ENCODE data around the gene TMEM108.

The TMEM108 gene

DNA sequence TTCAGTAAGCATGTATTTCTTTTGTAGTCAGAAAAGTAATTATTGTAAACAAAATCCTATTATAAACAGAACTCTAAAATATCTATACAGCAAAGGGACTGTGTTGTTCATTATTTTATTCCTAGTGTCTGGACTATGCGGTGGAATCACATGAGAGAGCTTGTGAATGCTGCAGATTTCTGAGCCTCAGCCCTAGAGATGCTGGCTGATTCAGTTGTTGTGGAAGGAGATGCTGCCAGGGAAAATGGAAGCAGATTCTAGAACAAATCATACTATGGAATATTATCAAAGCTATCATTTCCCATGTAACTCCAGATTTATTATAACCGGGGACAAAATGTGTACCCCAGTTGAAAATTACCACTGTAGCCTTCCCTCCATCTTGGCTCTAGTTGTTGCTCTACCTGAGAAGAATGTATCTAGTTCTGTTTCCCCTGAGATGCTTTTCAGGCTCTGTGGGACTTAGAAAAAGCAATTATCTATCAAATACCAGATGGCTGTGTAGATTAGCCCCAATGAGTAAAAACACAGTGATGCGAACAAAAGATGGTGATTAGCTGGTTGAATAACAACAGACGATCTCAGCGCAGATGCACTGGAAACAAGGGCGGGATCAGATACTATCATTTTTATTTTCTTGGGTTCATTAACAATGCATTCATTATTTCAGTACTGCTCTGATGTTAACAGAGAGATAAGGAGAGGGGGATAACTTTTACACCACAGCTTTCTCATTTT, 131.3 kb downstream of the TMEM108 start:
- no peak for TF ChIP-seq POLR2A (IDR thresholded peaks at IDR 0.05; ENCODE audit: low read depth, low read length)
- no peak for TF ChIP-seq POLR2AphosphoS5 (IDR thresholded peaks at IDR 0.05; ENCODE audit: low read depth, low read length)
- TF ChIP-seq TAF1 (IDR thresholded peaks at IDR 0.05; ENCODE audit: borderline replicate concordance, low read depth, low read length), result no peak
- DNase-seq (ENCODE audit: insufficient read length) (no peak), FAIRE-seq (no peak)

DNA sequence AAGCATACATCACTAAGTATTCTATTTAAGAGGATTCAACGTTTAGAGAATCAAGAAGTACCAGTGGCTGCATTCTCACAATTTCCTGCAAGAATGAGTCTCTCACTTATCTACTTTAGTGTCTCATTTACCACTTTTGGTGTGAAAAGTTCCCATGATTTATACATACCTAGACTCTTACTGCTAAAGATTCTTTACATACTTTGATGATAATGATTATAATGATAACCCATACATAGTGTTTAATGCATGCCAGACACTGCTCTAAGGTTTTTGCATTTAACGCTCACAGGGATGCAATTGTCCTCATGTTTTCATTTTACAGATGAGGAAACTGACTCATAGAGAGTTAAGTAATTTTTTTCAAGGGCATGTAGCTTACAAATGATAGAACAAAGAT, 133.6 kb downstream of the TMEM108 start:
- TF ChIP-seq TAF1 (IDR thresholded peaks at IDR 0.05; ENCODE audit: borderline replicate concordance, low read depth, low read length) (no peak), POLR2A (IDR thresholded peaks at IDR 0.05; ENCODE audit: low read depth, low read length) (no peak), POLR2AphosphoS5 (IDR thresholded peaks at IDR 0.05; ENCODE audit: low read depth, low read length) (no peak)
- FAIRE-seq (no peak), DNase-seq (ENCODE audit: insufficient read length) (no peak)

DNA sequence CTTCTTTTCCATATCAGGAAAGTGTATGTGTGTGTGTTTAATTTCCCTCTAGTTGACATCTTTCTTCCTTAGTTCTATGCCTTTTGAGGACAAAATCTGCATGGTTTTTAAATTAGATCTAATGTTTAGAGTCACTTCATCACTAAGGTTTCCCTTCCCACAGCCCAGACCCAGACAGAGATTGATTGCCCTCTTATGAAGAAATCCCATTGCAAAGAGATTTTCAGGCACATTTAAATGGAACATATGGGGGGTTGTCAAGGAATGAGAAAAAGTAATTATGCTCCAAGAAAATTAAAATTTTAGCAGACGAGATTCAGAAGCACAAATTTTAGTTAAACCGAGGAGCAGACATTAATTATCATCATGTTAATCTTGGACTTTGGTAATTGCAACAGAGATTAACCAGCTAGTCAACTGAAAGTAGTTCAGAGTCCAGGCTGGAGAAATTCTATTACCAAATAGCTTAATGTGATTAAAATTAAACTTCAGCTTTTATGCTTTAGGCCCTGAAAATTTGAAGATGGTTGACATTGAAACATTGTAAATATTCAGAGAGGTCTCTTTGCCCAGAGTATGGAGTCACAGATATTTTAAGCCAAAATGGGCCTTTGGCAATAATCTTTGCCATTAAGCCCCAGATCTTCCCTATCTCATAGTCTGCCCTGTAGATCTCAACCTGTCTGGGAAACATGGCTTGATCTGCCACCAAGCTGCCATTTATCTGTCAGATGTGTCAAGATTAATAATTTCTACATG, 143.4 kb downstream of the TMEM108 start:
- FAIRE-seq (no peak), DNase-seq (ENCODE audit: insufficient read length) (no peak)
- no peak for TF ChIP-seq POLR2A (IDR thresholded peaks at IDR 0.05; ENCODE audit: low read depth, low read length)
- no peak for TF ChIP-seq TAF1 (IDR thresholded peaks at IDR 0.05; ENCODE audit: borderline replicate concordance, low read depth, low read length)
- TF ChIP-seq POLR2AphosphoS5 (IDR thresholded peaks at IDR 0.05; ENCODE audit: low read depth, low read length), result no peak

DNA sequence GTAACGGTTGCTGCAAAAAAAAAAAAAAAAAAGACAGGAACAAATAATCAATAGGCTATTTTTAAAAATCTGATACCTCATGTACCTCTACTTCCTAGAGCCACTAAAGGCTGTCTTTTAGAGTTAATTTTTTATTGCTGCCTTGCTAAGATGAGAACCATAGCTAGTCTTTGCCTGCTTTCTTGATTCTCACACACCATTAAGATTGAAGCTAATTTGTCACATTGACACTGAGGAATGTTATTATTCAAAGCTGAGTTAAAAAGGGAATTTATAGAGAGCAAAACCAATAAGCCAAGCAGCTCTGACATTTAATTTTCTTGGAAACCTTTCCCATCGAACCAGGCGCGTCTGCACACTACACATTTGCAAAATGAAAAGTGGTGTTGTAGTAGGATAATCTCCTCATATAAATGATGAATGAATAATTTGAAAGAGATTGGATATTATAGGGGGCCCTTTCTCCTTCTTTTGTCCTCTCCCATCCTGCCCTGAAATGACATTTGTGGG, 149.7 kb downstream of the TMEM108 start:
- DNase-seq (ENCODE audit: insufficient read length), result no peak
- TF ChIP-seq POLR2AphosphoS5 (IDR thresholded peaks at IDR 0.05; ENCODE audit: low read depth, low read length), result no peak
- no peak for TF ChIP-seq POLR2A (IDR thresholded peaks at IDR 0.05; ENCODE audit: low read depth, low read length)
- TF ChIP-seq TAF1 (IDR thresholded peaks at IDR 0.05; ENCODE audit: borderline replicate concordance, low read depth, low read length), result no peak
- FAIRE-seq, result no peak

DNA sequence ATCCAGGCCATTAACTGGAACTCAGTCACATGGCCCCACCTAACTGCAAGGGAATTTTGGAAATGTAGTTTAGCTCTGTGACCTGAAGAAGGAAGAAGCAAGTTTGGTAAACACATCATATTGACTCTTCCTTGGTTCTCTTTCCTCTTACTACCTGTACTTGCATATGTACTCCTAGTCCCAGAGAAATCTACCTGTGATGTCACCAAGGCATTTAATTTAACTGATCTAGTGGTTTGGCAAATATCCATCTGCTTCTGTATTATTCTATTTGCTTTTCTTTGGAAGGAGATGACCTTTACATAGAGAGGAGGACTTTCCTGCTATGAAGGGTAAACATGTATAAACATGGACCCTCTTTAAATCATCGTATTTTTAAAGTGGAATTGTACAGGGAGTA, 150.8 kb downstream of the TMEM108 start:
- FAIRE-seq, result no peak
- DNase-seq (ENCODE audit: insufficient read length), result no peak
- TF ChIP-seq TAF1 (IDR thresholded peaks at IDR 0.05; ENCODE audit: borderline replicate concordance, low read depth, low read length) (no peak), POLR2A (IDR thresholded peaks at IDR 0.05; ENCODE audit: low read depth, low read length) (no peak), POLR2AphosphoS5 (IDR thresholded peaks at IDR 0.05; ENCODE audit: low read depth, low read length) (no peak)

DNA sequence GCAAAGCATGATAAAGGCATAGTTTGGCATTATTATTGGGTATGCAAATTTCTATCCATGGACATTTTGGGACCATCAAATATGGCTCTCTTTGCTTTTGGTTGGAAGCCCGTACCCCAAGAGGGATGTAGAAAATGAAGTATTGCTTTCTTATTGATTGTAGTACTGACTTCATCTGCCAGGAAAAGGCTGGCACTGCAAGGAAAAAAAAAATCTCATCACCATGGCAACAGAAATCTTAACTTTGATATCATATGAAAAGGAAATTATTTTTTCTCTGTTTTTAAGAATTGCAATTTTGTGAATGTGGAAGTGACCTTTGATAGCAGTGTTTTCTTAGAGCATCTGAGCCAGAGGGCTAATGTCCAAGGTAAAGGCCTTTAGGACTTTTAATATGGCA, 151.7 kb downstream of the TMEM108 start:
- TF ChIP-seq TAF1 (IDR thresholded peaks at IDR 0.05; ENCODE audit: borderline replicate concordance, low read depth, low read length) (no peak), POLR2AphosphoS5 (IDR thresholded peaks at IDR 0.05; ENCODE audit: low read depth, low read length) (no peak), POLR2A (IDR thresholded peaks at IDR 0.05; ENCODE audit: low read depth, low read length) (no peak)
- DNase-seq (ENCODE audit: insufficient read length) (no peak), FAIRE-seq (no peak)

DNA sequence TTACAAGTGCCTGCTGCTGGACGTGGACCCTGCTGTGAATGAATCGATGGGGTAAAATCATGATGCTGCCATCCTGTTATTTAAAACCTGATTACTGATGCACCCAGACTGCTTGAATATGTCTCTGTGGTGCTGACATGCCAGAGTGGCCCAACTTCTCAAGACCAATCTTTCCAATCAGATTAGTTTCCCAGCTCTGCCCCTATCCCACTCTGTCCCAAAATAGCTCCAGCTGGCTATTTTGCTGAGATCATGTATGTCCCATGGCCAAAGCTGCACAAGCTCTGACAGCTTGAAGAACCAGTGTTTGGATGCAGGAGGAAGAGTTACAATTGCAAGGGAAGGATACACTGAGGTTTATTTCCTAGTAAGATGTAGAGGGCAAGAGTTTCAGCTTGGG, 153.6 kb downstream of the TMEM108 start:
- FAIRE-seq (no peak), DNase-seq (ENCODE audit: insufficient read length) (no peak)
- TF ChIP-seq POLR2AphosphoS5 (IDR thresholded peaks at IDR 0.05; ENCODE audit: low read depth, low read length) (no peak), TAF1 (IDR thresholded peaks at IDR 0.05; ENCODE audit: borderline replicate concordance, low read depth, low read length) (no peak), POLR2A (IDR thresholded peaks at IDR 0.05; ENCODE audit: low read depth, low read length) (no peak)

DNA sequence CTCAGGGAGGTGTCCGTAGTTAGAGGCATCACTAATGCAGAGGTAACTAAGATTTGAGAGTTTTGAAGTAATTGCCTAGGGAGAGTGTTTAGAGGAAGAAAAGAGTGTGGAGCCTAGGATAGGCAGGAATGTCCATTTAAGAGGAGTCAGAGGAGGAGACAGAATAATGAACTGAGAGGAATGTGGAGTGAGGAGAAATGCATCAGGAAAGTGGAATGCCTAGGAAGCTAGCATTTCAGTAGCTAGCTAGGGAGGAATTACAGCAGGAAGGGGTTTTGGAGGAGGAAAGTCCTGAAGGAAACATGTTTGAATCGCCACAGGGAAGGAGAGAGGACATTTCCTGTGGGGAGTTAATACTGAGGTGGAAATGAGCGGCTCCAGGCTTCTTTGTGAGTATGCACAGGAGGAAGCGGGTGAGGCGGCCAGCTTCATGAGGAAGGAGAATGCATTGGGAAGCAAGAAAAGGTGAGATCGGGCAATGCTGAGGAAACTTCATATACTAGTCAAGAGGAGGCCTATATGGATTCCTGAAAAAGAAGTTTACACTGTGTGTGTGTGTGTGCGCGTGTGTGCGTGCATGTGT, 154.3 kb downstream of the TMEM108 start:
- no peak for TF ChIP-seq TAF1 (IDR thresholded peaks at IDR 0.05; ENCODE audit: borderline replicate concordance, low read depth, low read length)
- no peak for TF ChIP-seq POLR2A (IDR thresholded peaks at IDR 0.05; ENCODE audit: low read depth, low read length)
- no peak for TF ChIP-seq POLR2AphosphoS5 (IDR thresholded peaks at IDR 0.05; ENCODE audit: low read depth, low read length)
- no peak for FAIRE-seq
- no peak for DNase-seq (ENCODE audit: insufficient read length)

DNA sequence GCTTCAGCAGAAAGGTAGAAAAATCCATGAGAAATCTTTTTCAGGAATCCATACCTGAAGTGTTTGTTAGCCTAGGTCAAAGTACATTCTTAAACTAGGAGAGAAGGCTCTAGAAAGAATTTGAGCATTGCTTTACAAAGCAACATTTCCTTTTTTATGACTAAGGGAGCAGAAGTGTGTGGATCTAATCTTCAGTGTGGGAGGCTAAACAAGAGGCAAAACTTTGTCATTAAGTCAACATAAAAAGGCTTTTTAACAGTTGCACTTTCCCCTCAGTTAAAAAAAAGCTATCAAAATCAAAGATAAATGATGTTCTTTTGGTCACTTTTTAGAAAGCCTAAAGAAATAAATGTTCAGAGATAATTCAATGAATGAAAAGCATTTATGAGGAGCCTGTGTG, 154.8 kb downstream of the TMEM108 start:
- no peak for DNase-seq (ENCODE audit: insufficient read length)
- FAIRE-seq, result no peak
- TF ChIP-seq POLR2A (IDR thresholded peaks at IDR 0.05; ENCODE audit: low read depth, low read length) (no peak), POLR2AphosphoS5 (IDR thresholded peaks at IDR 0.05; ENCODE audit: low read depth, low read length) (no peak), TAF1 (IDR thresholded peaks at IDR 0.05; ENCODE audit: borderline replicate concordance, low read depth, low read length) (no peak)

DNA sequence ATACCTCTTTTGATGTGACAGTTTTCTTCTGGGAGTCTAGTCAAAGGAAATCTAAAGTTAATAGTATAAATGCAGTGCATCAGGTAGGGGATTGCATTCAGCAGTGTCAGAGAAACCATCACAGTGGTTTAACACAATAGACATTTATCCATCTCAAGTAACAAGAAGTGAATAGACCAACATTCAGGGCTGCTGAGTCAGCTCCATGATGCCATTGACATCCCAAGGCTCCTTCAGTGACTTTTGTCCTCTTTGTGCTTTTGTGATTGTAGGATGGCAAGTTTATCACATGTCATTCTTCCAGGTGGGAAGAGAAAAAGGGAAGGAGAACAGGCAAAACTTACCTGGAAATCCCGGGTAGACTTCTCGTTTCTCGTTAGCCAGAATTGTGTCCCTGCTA, 158.3 kb downstream of the TMEM108 start:
- DNase-seq (ENCODE audit: insufficient read length), result no peak
- TF ChIP-seq TAF1 (IDR thresholded peaks at IDR 0.05; ENCODE audit: borderline replicate concordance, low read depth, low read length) (no peak), POLR2AphosphoS5 (IDR thresholded peaks at IDR 0.05; ENCODE audit: low read depth, low read length) (no peak), POLR2A (IDR thresholded peaks at IDR 0.05; ENCODE audit: low read depth, low read length) (no peak)
- no peak for FAIRE-seq

DNA sequence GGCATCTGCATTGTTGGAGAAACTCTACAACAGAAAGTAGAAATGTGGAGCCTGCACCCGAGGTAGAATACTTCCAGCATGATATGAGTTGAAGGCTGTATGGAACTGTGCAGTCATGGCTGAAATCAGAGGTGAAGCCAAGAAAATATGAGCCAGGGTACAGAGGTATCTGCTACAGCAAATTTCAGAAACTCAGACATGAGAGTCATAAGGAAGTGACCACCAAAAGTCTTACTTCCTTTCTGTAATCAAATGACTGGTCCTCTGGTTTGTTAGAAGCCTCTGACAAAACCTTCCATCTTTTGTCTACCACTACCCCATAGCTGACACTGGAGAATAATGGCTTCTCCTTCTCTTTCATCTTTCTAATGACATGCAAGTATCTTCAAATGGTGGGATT, 159.4 kb downstream of the TMEM108 start:
- no peak for DNase-seq (ENCODE audit: insufficient read length)
- TF ChIP-seq POLR2A (IDR thresholded peaks at IDR 0.05; ENCODE audit: low read depth, low read length) (no peak), POLR2AphosphoS5 (IDR thresholded peaks at IDR 0.05; ENCODE audit: low read depth, low read length) (no peak), TAF1 (IDR thresholded peaks at IDR 0.05; ENCODE audit: borderline replicate concordance, low read depth, low read length) (no peak)
- FAIRE-seq, result no peak
